Stimulated activated CD4-positive, alpha-beta T cell treated with anti-CD3 and anti-CD28 coated beads, Interleukin-4, amount 100 ng/mL, for 24 hours (primary cell): ENCODE results near the gene NAP1L4.

Experiments
- DNase-seq: peaks from one replicate; pipeline ENCODE4 v3.0.0-alpha.2; 2020

NAP1L4 gene

GRCh38 chr11:2933375-2934020, 58.6 kb downstream of the NAP1L4 start:
- DNase-seq = peak; percentile 38

GRCh38 chr11:2932850-2933251, 59.3 kb downstream of the NAP1L4 start:
- DNase-seq = no peak

- DNase-seq = no peak
Observed at GRCh38 chr11:2931771-2932738, 60.1 kb downstream of the NAP1L4 start.

DNA sequence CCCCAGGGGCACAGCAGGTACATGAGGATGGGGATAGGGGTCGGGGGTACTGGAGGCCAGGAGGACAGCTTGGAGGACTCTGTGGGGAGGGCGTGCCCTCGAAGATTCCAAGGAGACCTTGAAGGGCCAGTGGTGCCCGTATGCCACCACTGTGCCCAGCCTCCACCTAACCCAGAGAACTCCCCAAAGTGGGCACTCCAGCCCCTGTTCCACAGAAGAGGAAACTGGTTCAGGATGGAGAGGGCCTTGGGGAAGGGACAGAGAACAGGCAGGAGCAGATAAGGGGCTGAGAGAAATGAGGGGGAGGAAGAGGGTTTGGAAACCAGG, 60.7 kb downstream of the NAP1L4 start:
- DNase-seq = no peak

DNA sequence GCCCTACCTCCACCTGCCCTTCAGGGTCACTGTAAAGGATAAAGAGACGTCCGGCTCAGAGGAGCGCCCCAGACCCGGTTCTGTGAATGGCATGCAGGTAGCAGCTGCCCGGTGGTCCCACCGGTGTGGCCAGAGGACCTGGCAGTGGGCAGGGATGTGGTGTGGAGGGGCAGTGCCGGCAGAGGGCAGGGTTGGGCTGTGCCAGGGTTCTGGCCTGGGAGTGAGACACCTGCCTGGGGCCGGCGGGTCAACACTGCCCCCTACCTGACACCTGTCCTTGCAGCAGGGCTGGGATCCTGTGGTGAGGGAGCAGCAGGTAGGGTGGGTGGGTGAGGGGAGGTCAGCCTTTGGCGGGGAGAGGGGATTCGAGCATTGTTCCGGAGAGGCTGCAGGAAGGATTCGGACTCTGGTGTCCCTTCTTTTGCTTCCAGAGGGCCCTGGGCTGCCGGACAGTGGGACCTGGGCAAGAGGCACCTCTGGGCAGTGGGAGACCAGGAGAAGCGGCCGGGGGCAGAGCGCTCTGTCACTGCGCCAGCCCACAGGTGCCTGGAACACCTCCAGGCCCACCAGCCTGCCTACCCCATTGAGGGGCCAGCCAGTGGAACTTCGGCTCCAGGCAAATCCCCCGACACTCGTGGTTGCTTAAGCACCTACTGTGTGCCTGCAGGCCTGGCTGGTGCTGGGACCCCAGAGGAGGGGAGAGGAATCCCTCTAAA, 61.3 kb downstream of the NAP1L4 start:
- peak; percentile 39 for DNase-seq

GRCh38 chr11:2929950-2930703, 62.0 kb downstream of the NAP1L4 start:
- peak; percentile 40 for DNase-seq

- peak; percentile 43 for DNase-seq
Observed at GRCh38 chr11:2929531-2929949, 62.6 kb downstream of the NAP1L4 start.

- peak; percentile 67 for DNase-seq
Observed at GRCh38 chr11:2928605-2929530, 63.3 kb downstream of the NAP1L4 start, which contains the start of gene PHLDA2. Gene PHLDA2 (minus strand): TSS chr11:2929420. CDS start chr11:2929364, 56 bp downstream.

DNA sequence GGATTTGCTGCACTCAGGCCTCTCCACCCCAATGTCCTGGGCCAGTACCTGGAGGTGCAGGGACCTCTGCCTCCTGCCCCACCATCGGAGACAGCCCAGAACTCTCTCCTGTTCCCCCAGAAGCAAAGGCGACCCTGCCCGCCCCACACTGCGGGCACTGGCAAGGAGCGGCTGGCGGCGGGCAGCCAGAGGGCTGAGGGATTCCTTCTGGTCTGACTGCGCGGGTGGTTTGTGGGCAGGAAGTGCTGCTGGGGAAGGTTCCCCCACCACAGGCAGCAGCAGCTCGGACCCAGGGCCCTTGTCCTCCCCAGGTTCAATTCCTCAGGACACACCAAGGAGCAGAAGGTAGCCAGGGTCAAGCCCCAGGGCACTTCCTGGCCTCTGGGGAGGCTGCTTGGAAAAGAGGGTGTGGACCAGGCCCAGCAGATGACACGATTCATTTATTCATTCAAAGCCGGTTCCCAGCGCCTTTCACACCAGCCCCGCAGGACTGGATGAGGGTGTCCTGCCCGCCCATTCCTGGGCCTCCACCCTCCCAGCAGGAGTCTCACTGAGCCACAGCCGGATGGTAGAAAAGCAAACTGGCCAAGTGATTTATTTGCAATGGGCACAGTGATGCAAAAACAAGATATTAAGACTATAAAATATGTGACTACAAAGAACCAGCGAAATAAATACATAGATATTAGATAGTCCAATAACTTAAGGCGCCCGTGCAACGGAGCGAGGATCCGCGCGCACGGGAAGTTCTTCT, 64.1 kb downstream of the NAP1L4 start:
- no peak for DNase-seq

- DNase-seq = no peak
Observed at GRCh38 chr11:2927121-2927800, 64.9 kb downstream of the NAP1L4 start.

GRCh38 chr11:2926611-2927051, 65.5 kb downstream of the NAP1L4 start:
- DNase-seq = no peak

DNA sequence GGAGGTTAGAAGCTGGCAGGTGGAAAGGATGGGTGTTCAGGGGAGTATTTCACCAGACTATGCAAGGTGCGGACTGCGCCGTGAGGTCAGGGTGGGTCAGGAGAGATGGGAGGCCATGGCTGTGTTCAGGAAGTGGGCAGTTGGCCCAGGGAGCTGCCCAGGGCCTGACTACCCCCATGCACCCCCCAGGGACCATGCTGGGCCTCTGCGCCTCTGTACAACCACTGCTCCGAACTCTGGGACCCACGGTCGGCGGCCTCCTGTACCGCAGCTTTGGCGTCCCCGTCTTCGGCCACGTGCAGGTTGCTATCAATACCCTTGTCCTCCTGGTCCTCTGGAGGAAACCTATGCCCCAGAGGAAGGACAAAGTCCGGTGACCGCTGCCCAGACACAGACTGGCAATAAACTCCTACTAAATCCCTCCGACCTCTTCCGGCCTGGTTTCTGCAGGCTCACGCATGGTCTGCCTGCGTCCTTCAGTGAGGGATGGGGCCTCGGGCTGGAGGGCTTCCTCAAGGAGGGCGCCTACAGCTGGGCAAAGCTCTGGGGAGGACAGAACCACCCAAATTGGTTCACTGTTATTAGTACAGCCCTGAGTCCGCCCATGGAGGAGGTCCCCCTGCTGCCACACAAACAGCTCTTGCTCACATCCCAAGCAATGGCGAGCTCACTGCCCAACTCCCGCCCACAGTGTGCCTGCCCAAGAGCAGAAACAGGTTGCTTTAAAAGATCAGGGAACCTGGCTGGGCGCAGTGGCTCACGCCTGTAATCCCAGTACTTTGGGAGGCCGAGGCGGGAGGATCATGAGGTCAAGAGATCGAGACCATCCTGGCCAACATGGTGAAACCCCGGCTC, 67.1 kb downstream of the NAP1L4 start:
- DNase-seq = no peak

DNA sequence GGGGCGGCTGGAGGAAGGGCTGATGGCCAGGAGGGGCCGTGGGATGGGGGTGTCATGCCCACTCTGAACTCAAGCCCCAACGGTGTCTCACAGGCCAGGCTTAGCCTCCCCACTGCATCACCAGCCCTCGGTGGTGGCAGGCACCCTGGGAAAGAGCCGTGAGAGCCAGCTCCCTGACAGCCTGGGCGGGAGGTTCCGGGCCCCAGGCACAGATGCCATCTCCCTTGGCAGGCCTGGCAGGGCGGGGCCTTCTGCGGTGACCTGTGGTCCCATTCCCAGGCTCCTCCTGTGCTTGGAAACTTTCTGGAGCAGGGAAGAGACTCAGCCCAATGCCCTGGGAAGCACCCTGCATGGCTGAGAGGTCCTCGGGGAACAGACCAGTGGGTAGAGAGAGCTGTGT, 67.7 kb downstream of the NAP1L4 start:
- DNase-seq = no peak

DNA sequence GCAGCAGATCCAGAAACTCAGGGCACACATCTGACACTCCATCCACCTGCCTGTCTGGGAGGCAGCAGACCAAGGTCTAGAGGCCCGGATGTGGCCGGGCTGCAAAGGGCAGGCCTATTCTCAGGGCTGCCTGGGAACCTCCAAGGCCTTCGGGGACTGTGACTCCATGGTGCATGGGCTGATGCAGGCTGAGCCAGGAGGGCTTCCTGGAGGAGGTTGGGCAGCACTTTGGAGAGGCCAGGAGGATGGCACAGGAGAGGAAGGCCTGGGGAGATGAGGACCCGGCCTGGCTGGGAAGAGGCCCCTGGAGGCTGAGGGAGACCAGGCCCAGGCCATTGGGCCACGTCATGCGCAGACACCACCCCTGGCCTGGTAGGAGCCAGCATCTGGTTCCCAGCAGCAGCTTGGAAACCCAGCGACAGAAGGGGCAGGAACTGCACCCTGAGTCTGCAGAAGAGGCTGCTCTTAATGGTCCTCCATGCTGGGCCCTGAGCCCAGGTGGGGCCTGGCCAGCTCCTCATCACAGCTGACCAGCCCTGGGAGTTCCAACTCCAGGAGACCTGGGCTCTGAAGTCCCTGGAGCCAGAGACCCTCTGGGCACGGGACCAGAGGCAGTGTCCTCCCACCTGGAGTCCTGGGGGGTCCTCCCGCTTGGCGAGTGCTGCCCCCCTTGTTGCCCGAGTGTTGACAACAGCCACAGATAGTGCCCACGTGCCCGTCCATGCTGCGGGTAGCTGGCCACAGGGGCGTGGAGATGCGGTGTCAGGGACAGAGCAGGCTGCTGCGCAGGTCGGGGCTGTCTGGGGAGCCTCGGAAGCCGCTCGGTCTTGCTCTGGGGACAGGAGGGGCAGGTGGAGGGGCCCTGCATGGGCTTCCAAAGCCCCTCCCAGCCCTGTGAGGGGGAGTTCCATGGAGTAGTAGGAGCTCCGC, 68.4 kb downstream of the NAP1L4 start:
- no peak for DNase-seq

- DNase-seq = no peak
Observed at GRCh38 chr11:2922655-2923054, 69.5 kb downstream of the NAP1L4 start.

- DNase-seq = no peak
Observed at GRCh38 chr11:2921742-2922493, 70.2 kb downstream of the NAP1L4 start.

GRCh38 chr11:2921261-2921660, 70.9 kb downstream of the NAP1L4 start:
- no peak for DNase-seq
